ENCODE data around the gene DNMBP.

DNMBP gene

GRCh38 chr10:99855479-99856071 is 154.2 kb downstream of the DNMBP start:
- H3K4me1 ChIP-seq: no peaks in the 10 kb centered on the region
- H3K36me3 ChIP-seq: no peaks in the 10 kb centered on the region
- H3K9me3 ChIP-seq: no peaks in the 10 kb centered on the region
- H3K27ac ChIP-seq: no peak overlapping the region
- no peak for DNase-seq
- intact Hi-C loops (cut with DNase I; ENCODE audit: low total_unique reads): no loop called here
- no peak overlapping the region for H3K4me3 ChIP-seq
- no peaks in the 10 kb centered on the region for H3K27me3 ChIP-seq
- TF ChIP-seq, protein P1, sequence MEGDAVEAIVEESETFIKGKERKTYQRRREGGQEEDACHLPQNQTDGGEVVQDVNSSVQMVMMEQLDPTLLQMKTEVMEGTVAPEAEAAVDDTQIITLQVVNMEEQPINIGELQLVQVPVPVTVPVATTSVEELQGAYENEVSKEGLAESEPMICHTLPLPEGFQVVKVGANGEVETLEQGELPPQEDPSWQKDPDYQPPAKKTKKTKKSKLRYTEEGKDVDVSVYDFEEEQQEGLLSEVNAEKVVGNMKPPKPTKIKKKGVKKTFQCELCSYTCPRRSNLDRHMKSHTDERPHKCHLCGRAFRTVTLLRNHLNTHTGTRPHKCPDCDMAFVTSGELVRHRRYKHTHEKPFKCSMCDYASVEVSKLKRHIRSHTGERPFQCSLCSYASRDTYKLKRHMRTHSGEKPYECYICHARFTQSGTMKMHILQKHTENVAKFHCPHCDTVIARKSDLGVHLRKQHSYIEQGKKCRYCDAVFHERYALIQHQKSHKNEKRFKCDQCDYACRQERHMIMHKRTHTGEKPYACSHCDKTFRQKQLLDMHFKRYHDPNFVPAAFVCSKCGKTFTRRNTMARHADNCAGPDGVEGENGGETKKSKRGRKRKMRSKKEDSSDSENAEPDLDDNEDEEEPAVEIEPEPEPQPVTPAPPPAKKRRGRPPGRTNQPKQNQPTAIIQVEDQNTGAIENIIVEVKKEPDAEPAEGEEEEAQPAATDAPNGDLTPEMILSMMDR (IDR thresholded peaks at IDR 0.05): no peak

- Histone ChIP-seq H3K27me3 (no peaks in the 10 kb centered on the region), H3K9me3 (no peaks in the 10 kb centered on the region), H3K4me1 (no peaks in the 10 kb centered on the region), H3K4me3 (no peak overlapping the region), H3K36me3 (no peaks in the 10 kb centered on the region), H3K27ac (no peak overlapping the region)
- peak in 1 of 2 donors; percentile 43 for DNase-seq
- intact Hi-C loops (cut with DNase I; ENCODE audit: low total_unique reads): no loop called here
- TF ChIP-seq, protein P1 (IDR thresholded peaks at IDR 0.05): peak; percentile 28 to 34
These were observed 154.9 kb downstream of the DNMBP start for GRCh38 chr10:99854860-99855259.

DNA sequence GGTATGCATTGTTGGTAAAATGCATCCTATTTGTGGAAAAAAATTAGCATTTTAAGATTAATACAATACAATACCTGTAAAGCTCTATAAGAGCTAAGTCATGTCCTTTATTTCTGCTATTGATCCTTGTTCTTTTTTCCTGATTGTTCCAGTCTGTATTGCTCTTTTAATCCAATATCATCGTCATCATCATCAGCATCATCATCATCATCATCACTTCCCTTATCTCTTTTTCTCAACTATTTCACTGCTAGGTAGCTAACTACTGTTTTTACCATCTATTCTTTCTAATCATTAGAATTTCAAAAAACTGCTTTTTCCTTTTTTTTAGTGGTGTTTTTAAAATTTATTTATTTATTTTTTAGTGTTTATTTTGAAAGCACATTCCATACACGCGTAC is 156.1 kb downstream of the DNMBP start:
- TF ChIP-seq, protein P1 (IDR thresholded peaks at IDR 0.05): no peak
- no peaks in the 10 kb centered on the region for H3K36me3 ChIP-seq
- no peaks in the 10 kb centered on the region for H3K4me1 ChIP-seq
- no peak overlapping the region for H3K27ac ChIP-seq
- no peaks in the 10 kb centered on the region for H3K27me3 ChIP-seq
- H3K4me3 ChIP-seq: no peak overlapping the region
- no peaks in the 10 kb centered on the region for H3K9me3 ChIP-seq
- intact Hi-C loops (cut with DNase I; ENCODE audit: low total_unique reads): no loop called here
- no peak for DNase-seq

- Histone ChIP-seq H3K4me1 (no peaks in the 10 kb centered on the region), H3K27me3 (no peaks in the 10 kb centered on the region), H3K27ac (no peak overlapping the region), H3K4me3 (no peak overlapping the region), H3K36me3 (no peaks in the 10 kb centered on the region), H3K9me3 (no peaks in the 10 kb centered on the region)
- TF ChIP-seq, protein P1 (IDR thresholded peaks at IDR 0.05): no peak
- intact Hi-C loops (cut with DNase I; ENCODE audit: low total_unique reads): no loop called here
- DNase-seq: no peak
These were observed 157.1 kb downstream of the DNMBP start for GRCh38 chr10:99852481-99853213.

GRCh38 chr10:99851825-99852224 is 157.9 kb downstream of the DNMBP start:
- intact Hi-C loops (cut with DNase I; ENCODE audit: low total_unique reads): no loop called here
- H3K4me3 ChIP-seq: no peak overlapping the region

More at GRCh38 chr10:99851825-99852224, 157.9 kb downstream of the DNMBP start:
- Histone ChIP-seq H3K36me3 (no peaks in the 10 kb centered on the region), H3K27ac (no peak overlapping the region), H3K9me3 (no peaks in the 10 kb centered on the region), H3K4me1 (no peaks in the 10 kb centered on the region), H3K27me3 (no peaks in the 10 kb centered on the region)
- TF ChIP-seq, protein P1 (IDR thresholded peaks at IDR 0.05): no peak
- DNase-seq: no peak
